ENCODE measurements around the gene TM2D1.

Gene TM2D1

DNA sequence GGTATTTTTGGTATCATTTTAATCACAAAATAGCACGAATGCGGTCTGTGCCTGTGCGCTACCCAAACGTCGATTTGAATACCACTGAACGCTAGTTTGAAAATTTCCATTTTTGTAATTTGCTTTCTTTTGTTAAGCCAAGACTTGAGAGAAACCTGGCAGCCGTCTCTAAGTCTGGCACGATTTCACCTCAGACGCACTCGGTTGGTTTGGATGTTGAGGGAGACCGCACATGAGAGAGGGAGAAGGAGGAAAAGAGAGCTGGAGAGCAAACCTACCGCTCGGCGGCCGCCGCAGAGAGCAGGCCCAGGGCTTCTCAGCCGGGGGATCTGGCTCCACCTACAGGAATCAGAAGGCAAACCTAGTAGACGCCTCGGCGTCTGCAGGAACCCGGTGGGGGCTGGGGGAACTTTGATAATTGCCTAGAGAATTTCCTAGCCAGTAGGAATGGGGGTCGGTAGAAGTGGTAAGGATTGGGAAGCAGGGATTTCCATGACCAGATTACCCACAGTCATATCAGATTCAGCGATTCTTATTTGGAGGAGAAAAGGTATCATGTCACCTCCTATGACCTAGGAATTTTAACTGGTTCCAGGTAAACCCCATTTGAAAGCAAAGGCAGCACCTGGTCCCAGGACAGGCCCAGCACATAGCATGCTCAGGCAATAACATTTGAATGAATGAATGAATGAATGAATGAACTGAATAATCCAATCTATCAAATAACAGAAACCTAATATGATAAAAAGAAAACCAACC lies 83.2 kb downstream of the TM2D1 start:
- no peak for DNase-seq

- DNase-seq = no peak
Measured at GRCh38 chr1:61640531-61641530, 84.1 kb downstream of the TM2D1 start.

DNA sequence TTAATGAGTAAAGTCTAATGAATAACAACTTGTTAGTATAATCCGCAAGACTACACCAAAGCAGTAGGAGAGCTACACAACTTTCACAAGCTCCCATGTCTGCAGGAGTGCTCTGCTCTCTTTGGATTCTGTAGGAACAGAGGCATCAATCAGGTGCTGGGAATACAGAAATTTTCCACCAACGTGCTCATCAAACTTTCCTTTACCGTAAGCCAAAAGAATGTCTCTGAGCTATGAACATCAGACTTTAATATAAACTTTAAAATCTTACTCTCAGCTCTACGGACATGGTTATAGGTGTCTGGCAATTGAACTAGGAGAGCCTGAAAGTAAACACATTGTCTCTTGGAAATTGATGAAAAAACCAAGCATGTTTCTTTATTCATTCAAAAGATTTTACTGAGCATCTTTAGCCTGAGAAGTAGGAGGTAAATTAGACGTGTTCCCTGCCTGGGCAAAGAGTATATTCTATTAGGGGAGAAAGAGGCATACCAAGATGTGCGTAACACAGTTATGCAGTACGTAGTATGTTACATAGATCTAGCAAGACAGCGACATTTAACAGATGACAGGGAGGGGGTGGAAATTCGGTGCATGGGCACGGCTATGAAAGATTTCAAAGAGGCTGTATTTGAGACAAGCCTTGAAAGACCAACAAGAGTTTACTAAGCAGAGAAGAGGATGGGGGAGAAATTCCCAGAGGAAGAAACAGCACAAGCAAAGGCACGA lies 85.2 kb downstream of the TM2D1 start:
- DNase-seq = no peak

GRCh38 chr1:61638911-61639605 lies 85.9 kb downstream of the TM2D1 start:
- no peak for DNase-seq

DNA sequence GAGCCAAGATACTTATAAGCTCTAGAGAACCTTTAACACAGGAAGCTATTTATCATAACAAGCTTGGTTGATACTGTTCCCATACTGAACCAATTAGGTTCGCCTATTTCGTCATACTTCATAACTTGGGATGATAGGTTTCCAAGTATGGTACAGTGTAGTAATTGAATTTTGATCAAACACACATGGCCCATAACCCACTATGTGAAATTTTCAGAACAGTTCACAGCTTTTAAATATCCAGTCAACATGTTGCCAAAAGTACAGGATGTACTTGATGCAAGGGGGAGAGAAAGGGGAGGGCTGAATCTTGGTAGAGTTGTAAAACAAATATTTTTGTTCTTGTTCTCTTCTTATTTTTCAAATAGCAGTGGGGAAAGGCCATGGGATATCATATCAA lies 86.6 kb downstream of the TM2D1 start:
- no peak for DNase-seq

DNA sequence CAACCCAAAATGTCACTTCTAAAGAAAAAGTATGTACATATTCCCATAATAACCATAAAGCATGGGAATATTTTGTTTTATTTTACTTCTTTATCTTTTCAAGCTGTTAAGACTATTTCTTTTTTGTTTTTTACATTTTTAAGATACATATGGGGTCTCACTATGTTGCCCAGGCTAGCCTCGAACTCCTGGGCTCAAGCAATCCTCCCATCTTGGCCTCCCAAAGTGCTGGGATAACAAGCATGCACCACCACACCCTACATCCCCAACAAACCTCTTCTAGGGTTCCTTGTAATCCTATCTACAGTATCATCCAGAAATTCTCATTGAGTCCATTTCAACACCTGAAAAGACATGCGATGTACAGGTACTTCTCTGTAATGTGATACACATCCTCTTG lies 87.5 kb downstream of the TM2D1 start:
- DNase-seq = no peak

GRCh38 chr1:61636814-61637213 lies 88.1 kb downstream of the TM2D1 start:
- DNase-seq = no peak

GRCh38 chr1:61636376-61636775 lies 88.6 kb downstream of the TM2D1 start:
- DNase-seq = no peak

GRCh38 chr1:61635557-61635956 lies 89.4 kb downstream of the TM2D1 start:
- DNase-seq = no peak

DNA sequence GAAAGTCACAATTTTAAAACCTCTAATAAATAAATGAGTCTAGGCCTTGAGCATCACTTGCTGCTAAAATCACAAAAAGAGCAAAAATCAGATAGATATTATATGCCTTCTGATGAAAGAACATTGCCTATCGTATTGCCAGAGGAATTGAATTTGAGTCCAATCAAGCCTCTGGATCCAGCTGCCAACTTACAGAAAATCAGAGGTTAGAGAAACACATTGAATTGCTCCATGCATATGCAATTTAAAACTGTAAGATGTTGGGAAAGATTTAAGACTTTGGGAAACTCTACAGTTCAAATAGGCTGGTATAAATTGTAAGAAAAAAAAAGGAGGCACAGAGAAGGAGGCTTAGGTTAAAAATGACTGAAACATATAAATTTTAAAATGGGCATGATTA lies 93.5 kb downstream of the TM2D1 start:
- no peak for DNase-seq

Data from NCI-H2107 (cell line).